Progenitor cell of endocrine pancreas (in vitro differentiated cells): ENCODE measurements around the gene SLC2A10. TPM values are rescaled to one million over a fixed set of nuclear protein-coding genes. Genes with fewer than 3 reads are reported as not detected.
"Not testable (repeated sequence)": the region's sequence is repeated elsewhere in the genome, so short reads cannot be mapped to it uniquely, and the experiment has no call there.

Source experiments
- DNase-seq: peaks from one replicate; pipeline ENCODE4 v3.0.0; 2021; ENCODE audit warnings: low spot score; ENCODE audit not compliant: unreplicated experiment
- H3K27ac Mint-ChIP-seq: 2 replicates; pipeline ENCODE4 v1.8.0; 2021; ENCODE audit warnings: mild to moderate bottlenecking, moderate library complexity, mixed read lengths
- H3K27me3 Mint-ChIP-seq: 2 replicates; pipeline ENCODE4 v1.8.0; 2021; ENCODE audit warnings: mixed read lengths
- H3K36me3 Mint-ChIP-seq: 2 replicates; pipeline ENCODE4 v1.8.0; 2022; ENCODE audit warnings: mixed read lengths; ENCODE audit not compliant: insufficient read depth
- H3K4me1 Mint-ChIP-seq: 2 replicates; pipeline ENCODE4 v1.8.0; 2021; ENCODE audit warnings: low read depth, mixed read lengths
- H3K4me3 Mint-ChIP-seq: 2 replicates; pipeline ENCODE4 v1.8.0; 2021; ENCODE audit warnings: low read depth, mild to moderate bottlenecking, moderate library complexity, mixed read lengths
- H3K9me3 Mint-ChIP-seq: 2 replicates; pipeline ENCODE4 v1.8.0; 2021; ENCODE audit warnings: low read depth, mixed read lengths
- total RNA-seq: library from RNA; stranded (reverse); gene quantifications from 2 replicates; pipeline ENCODE4 v1.2.1, GENCODE V29; 2021
- TF ChIP-seq, protein P1 (sequence below): fragments of 200-600 bp; sonication (generic); IDR thresholded peaks from one replicate; pipeline ENCODE4 v1.5.0; 2021; ENCODE audit warnings: antibody characterized with exemption, mild to moderate bottlenecking; ENCODE audit not compliant: unreplicated experiment

The SLC2A10 gene
- total RNA-seq, 1 donor from 2014 or later: 16.6 TPM

GRCh38 chr20:46671866-46672542, 37.4 kb upstream of the SLC2A10 start:
- Mint-ChIP-seq H3K36me3 (peaks cover 5% of the 10 kb centered on the region), H3K4me3 (no peak overlapping the region), H3K4me1 (no peaks in the 10 kb centered on the region), H3K27me3 (no peaks in the 10 kb centered on the region), H3K27ac (no peak overlapping the region), H3K9me3 (peaks cover 6% of the 10 kb centered on the region)
- TF ChIP-seq, protein P1, sequence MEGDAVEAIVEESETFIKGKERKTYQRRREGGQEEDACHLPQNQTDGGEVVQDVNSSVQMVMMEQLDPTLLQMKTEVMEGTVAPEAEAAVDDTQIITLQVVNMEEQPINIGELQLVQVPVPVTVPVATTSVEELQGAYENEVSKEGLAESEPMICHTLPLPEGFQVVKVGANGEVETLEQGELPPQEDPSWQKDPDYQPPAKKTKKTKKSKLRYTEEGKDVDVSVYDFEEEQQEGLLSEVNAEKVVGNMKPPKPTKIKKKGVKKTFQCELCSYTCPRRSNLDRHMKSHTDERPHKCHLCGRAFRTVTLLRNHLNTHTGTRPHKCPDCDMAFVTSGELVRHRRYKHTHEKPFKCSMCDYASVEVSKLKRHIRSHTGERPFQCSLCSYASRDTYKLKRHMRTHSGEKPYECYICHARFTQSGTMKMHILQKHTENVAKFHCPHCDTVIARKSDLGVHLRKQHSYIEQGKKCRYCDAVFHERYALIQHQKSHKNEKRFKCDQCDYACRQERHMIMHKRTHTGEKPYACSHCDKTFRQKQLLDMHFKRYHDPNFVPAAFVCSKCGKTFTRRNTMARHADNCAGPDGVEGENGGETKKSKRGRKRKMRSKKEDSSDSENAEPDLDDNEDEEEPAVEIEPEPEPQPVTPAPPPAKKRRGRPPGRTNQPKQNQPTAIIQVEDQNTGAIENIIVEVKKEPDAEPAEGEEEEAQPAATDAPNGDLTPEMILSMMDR: no peak
- DNase-seq: no peak

DNA sequence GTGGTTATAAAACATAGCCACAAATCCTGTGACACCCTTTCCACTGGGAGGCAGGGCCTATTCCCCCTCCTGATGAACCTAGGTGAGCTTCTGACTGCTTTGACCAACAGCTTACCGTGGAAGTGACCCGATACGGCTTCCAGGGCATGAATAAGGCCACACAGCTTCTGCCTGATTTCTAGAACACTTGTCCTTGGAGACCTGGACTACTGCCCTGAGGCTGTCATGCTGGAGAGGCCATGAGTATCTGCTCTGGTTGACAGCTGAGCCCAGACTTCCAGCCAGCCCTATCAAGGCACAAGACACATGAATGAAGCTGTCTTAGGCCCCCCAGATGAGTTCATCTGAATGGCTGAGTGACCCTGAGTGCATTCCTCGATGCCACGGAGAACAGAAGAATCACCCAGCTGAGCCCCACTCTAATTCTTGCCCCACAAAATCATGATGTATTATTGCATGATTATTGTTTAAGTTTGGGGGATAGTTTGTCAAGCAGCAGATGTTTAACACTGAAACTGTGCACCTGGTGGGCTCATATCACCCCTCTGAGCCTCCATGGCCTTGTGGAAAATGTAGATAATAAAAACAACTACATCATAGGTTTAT, 36.8 kb upstream of the SLC2A10 start:
- Mint-ChIP-seq H3K4me3 (no peak overlapping the region), H3K27me3 (no peaks in the 10 kb centered on the region), H3K36me3 (peaks cover 5% of the 10 kb centered on the region), H3K4me1 (no peaks in the 10 kb centered on the region), H3K27ac (no peak overlapping the region), H3K9me3 (peaks cover 6% of the 10 kb centered on the region)
- TF ChIP-seq, protein P1: no peak
- no peak for DNase-seq

DNA sequence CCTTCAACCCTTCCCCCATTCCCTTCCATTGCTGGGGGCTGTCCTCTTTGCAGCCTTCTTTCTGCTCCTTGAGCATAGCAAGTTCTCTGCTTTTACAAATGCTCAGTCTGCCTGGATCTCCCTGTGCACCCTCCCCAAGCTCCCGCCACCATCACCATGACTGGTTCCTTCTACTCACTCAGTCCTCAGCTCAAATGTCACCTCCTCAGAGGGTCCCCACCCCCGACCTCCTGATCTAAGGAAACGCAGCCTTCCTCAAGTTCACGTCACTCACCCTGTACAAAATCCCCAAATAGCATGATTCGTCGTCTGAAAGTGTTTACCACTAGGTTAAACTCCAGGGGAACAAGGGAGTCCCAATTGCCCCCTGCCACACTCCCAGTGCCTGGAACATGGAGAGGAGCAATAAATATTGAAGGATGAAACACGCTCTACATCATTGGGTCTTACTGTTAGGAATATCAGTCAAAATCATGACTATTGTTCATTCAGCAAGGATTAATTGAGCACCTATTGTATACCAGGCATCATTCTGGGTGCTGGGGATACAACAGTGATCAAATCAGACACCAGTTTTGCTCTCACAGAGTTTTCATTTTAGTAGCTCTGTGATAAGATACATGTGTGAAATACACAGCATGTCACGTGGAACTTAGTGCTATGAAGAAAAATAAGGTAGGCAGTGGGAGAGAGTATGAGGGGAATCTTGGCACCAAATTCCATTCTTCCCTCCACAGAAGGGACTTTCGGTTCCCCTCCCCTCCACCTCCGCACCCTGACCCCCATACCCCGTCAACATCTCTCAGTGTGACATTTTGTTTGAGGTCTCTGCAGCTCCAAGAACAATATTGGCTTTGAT, 35.8 kb upstream of the SLC2A10 start:
- Mint-ChIP-seq H3K27me3 (no peaks in the 10 kb centered on the region), H3K36me3 (peaks cover 5% of the 10 kb centered on the region), H3K4me1 (no peaks in the 10 kb centered on the region), H3K9me3 (peaks cover 6% of the 10 kb centered on the region), H3K4me3 (no peak overlapping the region), H3K27ac (no peak overlapping the region)
- TF ChIP-seq, protein P1: no peak
- no peak for DNase-seq

- TF ChIP-seq, protein P1: no peak
- peaks cover 1% of the 10 kb centered on the region for H3K36me3 Mint-ChIP-seq
- no peaks in the 10 kb centered on the region for H3K27me3 Mint-ChIP-seq
- peaks cover 6% of the 10 kb centered on the region for H3K9me3 Mint-ChIP-seq
- DNase-seq: no peak
- H3K4me3 Mint-ChIP-seq: no peak overlapping the region
- H3K27ac Mint-ChIP-seq: no peak overlapping the region
- no peaks in the 10 kb centered on the region for H3K4me1 Mint-ChIP-seq
Observed at GRCh38 chr20:46674253-46675083, 35.0 kb upstream of the SLC2A10 start.

DNA sequence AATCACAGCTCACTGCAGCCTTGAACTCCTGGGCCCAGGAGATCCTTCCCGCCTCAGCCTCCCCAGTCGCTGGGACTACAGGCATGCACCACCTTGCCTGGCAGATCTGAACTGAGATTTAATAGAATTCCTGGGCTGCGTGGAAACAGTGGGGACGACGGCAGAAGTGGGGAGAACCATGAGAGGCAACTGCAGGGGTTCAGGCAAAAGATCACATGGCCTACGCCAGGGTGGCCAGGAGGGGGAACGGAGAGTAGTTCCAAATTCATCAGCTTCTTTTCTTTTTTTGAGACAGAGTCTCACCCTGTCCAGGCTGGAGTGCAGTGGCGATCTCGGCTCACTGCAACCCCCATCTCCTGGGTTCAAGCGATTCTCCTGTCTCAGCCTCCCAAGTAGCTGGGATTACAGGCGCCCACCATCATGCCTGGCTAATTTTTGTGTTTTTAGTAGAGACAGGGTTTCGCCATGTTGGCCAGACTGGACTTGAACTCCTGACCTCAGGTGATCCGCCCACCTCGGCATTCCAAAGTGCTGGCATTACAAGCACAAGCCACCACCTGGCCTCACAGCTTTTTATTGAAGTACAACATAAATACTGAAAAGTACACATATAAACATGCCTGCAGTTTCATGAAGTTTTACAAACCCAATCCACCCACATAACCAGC, 32.7 kb upstream of the SLC2A10 start:
- H3K36me3 Mint-ChIP-seq, H3K4me1 Mint-ChIP-seq, DNase-seq, H3K4me3 Mint-ChIP-seq, H3K27me3 Mint-ChIP-seq, H3K9me3 Mint-ChIP-seq, H3K27ac Mint-ChIP-seq: not testable (repeated sequence)
